Measurements from ENCODE around the gene SERINC2.
"Not testable (repeated sequence)": the region's sequence is repeated elsewhere in the genome, so short reads cannot be mapped to it uniquely, and the experiment has no call there.

Gene SERINC2

DNA sequence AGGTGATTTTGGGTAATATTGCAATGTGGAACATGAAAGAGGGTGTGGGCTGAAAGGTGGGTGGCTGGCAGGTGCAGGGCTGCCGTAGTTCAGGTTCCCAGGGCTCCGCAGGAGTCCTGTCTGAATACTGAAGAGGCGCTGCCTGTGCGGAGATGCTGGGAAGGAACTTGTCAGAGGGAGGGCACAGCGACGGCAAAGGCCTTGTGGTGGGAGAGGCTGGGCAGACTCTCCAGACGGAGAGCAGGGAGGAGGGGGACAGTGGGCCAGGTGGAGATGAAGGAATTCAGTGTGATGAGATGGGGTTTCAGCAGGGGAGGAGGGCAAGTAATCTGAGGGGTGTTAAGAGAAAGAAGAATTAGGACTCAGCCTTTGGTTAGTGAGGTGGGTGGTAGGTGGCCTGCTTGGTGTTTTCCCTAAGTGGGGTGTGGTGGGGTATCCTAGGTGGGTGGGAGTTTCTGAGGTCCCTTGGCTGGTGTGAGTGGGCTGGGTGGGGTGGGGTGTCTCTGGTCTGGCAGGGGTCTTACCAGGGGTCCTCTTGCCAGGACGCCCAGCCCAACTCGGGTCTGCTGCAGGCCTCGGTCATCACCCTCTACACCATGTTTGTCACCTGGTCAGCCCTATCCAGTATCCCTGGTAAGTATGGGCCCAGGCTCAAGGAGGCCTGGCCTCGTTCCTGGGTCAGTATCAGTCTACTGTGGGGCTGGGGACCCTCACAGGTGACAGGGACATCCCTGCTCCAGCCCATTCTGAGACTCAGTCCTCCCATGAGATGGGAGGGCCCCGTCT, 15.6 kb downstream of the SERINC2 start:
- TF ChIP-seq, protein P1, sequence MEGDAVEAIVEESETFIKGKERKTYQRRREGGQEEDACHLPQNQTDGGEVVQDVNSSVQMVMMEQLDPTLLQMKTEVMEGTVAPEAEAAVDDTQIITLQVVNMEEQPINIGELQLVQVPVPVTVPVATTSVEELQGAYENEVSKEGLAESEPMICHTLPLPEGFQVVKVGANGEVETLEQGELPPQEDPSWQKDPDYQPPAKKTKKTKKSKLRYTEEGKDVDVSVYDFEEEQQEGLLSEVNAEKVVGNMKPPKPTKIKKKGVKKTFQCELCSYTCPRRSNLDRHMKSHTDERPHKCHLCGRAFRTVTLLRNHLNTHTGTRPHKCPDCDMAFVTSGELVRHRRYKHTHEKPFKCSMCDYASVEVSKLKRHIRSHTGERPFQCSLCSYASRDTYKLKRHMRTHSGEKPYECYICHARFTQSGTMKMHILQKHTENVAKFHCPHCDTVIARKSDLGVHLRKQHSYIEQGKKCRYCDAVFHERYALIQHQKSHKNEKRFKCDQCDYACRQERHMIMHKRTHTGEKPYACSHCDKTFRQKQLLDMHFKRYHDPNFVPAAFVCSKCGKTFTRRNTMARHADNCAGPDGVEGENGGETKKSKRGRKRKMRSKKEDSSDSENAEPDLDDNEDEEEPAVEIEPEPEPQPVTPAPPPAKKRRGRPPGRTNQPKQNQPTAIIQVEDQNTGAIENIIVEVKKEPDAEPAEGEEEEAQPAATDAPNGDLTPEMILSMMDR (conservative IDR thresholded peaks at IDR 0.05): no peak
- no peak for TF ChIP-seq ZFX (IDR thresholded peaks at IDR 0.05)

DNA sequence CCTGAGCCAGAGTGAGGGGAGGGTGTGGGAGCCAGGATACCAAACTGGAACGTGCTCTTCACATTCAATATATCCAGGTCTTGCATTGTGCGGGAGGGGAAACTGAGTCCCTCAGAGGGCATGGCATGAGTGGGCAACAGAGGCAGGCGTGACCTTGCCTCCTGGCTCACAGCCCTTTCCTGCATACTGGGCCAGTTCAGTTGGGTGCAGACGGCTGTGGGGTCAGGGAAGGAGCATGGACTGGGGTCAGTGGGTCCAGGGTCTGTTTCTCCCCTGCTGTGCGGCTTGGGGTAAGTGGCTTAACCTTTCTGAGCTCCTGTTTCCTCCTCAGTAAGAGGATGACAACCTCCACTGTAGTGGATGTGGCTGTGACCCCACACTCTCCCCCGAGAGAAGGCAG, 16.6 kb downstream of the SERINC2 start:
- no peak overlapping the region for H3K27ac ChIP-seq
- no peak for TF ChIP-seq ZFX (IDR thresholded peaks at IDR 0.05)
- TF ChIP-seq, protein P1 (conservative IDR thresholded peaks at IDR 0.05): no peak

More for the DNA sequence above, 15.6 kb downstream of the SERINC2 start:
- H3K27ac ChIP-seq: no peak overlapping the region

DNA sequence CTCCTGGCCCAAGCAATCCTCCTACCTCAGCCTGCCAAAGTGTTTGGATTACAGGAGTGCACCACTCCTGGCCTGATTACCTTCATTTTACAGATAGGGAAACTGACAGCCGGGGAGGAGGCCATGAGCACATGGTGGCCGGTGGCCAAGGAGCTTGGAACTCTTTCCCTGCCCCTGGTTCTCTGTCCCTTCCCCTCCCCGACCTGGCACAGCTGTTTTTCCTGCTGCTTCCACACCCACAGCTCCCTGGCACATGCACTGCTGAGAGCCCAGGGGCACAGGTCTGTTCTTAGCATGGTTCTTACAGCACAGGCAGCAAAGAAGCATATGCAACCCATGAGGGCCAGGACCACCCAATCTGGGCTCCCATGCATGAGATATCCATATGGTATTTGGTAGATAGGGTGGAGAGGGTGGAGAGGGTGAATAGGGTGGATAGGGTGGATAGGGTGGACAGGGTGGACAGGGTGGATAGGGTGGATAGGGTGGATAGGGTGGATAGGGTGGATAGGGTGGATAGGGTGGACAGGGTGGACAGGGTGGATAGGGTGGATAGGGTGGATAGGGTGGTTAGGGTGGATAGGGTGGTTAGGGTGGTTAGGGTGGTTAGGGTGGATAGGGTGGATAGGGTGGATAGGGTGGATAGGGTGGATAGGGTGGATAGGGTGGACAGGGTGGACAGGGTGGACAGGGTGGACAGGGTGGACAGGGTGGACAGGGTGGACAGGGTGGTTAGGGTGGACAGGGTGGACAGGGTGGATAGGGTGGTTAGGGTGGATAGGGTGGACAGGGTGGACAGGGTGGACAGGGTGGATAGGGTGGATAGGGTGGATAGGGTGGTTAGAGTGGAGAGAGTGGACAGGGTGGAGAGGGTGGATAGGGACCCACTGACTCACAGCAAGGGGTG, 18.6 kb downstream of the SERINC2 start:
- H3K27ac ChIP-seq: not testable (repeated sequence)

DNA sequence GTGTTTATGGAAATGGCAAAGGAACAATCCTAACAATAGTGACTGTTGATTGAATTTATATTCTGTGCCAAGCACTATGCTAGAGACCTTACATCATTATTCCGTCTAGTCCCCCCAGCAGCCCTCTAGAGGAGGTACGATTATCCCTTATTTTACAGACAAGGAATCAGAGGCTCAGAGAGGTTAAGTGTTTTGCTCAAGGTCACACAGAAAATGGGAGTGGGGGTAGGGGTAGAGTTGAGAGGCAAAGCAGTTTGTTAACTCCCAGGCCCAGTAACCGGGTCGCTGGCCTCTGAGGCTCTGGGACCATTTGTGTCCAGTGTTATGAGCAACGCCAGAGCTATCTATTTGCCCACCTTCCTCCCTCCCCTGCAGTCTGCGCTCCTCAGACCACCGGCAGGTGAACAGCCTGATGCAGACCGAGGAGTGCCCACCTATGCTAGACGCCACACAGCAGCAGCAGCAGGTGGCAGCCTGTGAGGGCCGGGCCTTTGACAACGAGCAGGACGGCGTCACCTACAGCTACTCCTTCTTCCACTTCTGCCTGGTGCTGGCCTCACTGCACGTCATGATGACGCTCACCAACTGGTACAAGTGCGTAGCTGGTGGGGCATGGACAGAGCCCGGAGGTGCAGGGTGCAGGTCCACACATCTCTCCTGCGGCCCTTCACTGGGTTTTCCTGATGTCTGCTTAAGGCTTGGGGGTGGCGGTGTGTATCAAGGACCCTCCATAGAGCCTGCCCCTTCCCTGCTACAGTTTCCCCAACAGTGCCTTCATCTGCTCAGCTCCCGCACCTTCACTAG, 19.8 kb downstream of the SERINC2 start:
- no peak overlapping the region for H3K27ac ChIP-seq
- TF ChIP-seq, protein P1 (conservative IDR thresholded peaks at IDR 0.05): no peak
- no peak for TF ChIP-seq ZFX (IDR thresholded peaks at IDR 0.05)

DNA sequence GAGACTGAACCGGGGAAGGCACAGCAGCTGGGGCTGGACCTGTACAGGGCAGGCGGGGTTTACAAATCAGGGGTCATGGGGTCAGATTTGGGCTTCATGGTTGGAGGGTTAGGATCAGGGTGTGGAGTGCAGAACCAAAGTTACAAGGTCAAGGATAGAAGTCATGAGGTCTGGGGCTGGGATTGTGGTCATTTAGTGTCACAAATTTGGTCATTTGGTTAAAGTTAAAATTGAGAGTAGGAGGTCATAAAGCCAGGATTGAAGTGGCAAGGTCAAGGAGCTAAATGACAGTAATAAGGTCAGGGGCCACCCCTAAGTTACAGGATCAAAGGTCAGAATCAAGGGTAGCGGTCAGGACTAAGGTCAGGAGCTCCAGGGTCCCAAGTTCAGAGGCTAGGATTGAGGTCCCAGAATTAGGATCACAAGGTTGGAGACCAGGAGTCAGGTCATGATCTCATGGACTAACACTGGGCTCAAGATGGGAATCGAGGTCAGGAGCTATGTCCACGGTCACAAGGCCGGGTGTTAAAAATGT, 20.4 kb downstream of the SERINC2 start:
- no peak overlapping the region for H3K27ac ChIP-seq
- TF ChIP-seq, protein P1 (conservative IDR thresholded peaks at IDR 0.05): no peak
- no peak for TF ChIP-seq ZFX (IDR thresholded peaks at IDR 0.05)

DNA sequence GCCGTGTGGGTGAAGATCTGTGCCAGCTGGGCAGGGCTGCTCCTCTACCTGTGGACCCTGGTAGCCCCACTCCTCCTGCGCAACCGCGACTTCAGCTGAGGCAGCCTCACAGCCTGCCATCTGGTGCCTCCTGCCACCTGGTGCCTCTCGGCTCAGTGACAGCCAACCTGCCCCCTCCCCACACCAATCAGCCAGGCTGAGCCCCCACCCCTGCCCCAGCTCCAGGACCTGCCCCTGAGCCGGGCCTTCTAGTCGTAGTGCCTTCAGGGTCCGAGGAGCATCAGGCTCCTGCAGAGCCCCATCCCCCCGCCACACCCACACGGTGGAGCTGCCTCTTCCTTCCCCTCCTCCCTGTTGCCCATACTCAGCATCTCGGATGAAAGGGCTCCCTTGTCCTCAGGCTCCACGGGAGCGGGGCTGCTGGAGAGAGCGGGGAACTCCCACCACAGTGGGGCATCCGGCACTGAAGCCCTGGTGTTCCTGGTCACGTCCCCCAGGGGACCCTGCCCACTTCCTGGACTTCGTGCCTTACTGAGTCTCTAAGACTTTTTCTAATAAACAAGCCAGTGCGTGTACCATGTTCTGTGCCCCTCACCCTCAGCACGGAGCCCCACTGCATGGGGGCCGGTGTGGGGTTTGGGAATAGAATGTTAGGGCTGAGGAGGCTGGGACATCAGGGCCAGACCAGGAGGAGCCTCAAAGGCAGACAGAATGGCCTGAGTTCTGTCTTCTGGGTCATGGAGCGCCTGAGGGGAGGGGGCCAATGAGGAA, 21.3 kb downstream of the SERINC2 start:
- no peak overlapping the region for H3K27ac ChIP-seq
- TF ChIP-seq ZFX (IDR thresholded peaks at IDR 0.05): no peak
- TF ChIP-seq, protein P1 (conservative IDR thresholded peaks at IDR 0.05): no peak

DNA sequence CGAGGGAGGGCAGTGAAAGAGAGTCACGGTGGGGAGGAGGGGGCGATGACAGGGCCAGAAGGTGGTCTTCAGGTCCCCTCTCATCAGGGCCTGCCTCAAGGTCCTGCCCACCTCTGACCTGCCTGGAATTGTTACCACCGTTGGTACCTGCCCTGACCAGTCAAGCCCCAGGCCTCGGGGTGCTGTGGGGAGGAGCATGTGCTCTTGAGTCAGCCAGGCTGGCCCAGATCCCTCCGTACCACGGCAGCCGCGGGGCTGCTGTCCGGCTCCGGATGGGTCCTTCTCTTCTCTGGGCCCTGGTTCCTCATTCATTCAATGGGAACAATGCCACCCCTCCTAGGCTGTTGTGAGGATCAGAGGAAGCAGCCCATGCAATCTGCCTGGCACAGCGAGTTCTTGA, 22.0 kb downstream of the SERINC2 start:
- no peak for TF ChIP-seq ZFX (IDR thresholded peaks at IDR 0.05)
- TF ChIP-seq, protein P1 (conservative IDR thresholded peaks at IDR 0.05): no peak

More for the DNA sequence above, 22.0 kb downstream of the SERINC2 start:
- no peak overlapping the region for H3K27ac ChIP-seq
